HCT116 (cell line): ENCODE data around the gene NFASC. TPM values are rescaled to one million over a fixed set of nuclear protein-coding genes. Genes with fewer than 3 reads are reported as not detected.

Experiments
- ATAC-seq: fragments of 200-7000 bp; cut with Tn5 transposase; 2 replicates; pipeline ENCODE4 v1.9.1; 2020; ENCODE audit warnings: mild to moderate bottlenecking, moderate library complexity
- BruUV-seq: library from RNA; stranded (reverse); fragments of 400-500 nt; replicated peaks from 2 replicates; lab custom pipeline; 2021; lab: Mats Ljungman, UMichigan
- CTCF ChIA-PET: fragments of 300-600 bp; sonication (Branson Sonifier 250); formaldehyde crosslinking; loops from one replicate; lab custom pipeline; 2021; ENCODE audit warnings: antibody characterized with exemption; lab: Charles Lee
- POLR2A ChIA-PET: fragments of 300-600, 350-600 bp; sonication (Branson Sonifier 250); formaldehyde crosslinking; loops from one replicate; lab custom pipeline; 2021; ENCODE audit warnings: antibody characterized with exemption; lab: Charles Lee
- RAD21 ChIA-PET, 2 experiments: fragments of 300-600 bp; sonication (Branson Sonifier 250); formaldehyde crosslinking; loops; one replicate each; lab custom pipeline; 2023; ENCODE audit warnings: low total read pairs in 2 of 2; ENCODE audit not compliant: uncharacterized antibody in 2 of 2, unreplicated experiment in 2 of 2, low non-redundant PET in 1 of 2; lab: Charles Lee
- DNase-seq: peaks from one replicate; pipeline ENCODE4 v3.0.0-alpha.2; 2010; ENCODE audit warnings: low read depth, low spot score
- H2AFZ ChIP-seq: fragments of 200-600 bp; shearing (Covaris generic), sonication (generic); 2 replicates; pipeline ENCODE4 v1.6.1; 2017; ENCODE audit warnings: low read depth, mixed run types, mixed read lengths, antibody characterized with exemption, low read length; ENCODE audit not compliant: poor library complexity, severe bottlenecking
- H3K27ac ChIP-seq: 2 replicates; pipeline ENCODE4 v1.5.1; 2012; ENCODE audit warnings: low read depth, low read length
- H3K27me3 ChIP-seq: fragments of 200-600 bp; sonication (generic); 2 replicates; pipeline ENCODE4 v1.6.1; 2016; ENCODE audit warnings: mixed run types, low read length, mixed read lengths; ENCODE audit not compliant: insufficient read depth
- H3K36me3 ChIP-seq, 2 experiments: fragments of 200-500 bp in 1 of 2; fragments of 200-600 bp in 1 of 2; sonication (Bioruptor generic) in 1 of 2; sonication (generic) in 1 of 2; 2 replicates each; pipeline versions ENCODE4 v1.5.1 to v1.6.1; 2014 to 2016; ENCODE audit warnings: low read length in 2 of 2, inconsistent platforms in 1 of 2, mixed read lengths in 1 of 2, mixed run types in 1 of 2; ENCODE audit not compliant: insufficient read depth in 2 of 2, control insufficient read depth in 1 of 2
- H3K4me1 ChIP-seq, 2 experiments: fragments of 200-600 bp in 1 of 2; sonication (generic) in 1 of 2; 2 replicates each; pipeline versions ENCODE4 v1.5.1 to v1.6.1; 2012 to 2017; ENCODE audit warnings: low read length in 2 of 2, inconsistent platforms in 1 of 2, mild to moderate bottlenecking in 1 of 2, mixed read lengths in 1 of 2, mixed run types in 1 of 2, moderate library complexity in 1 of 2; ENCODE audit not compliant: insufficient read depth in 2 of 2, control insufficient read depth in 1 of 2
- H3K4me2 ChIP-seq: fragments of 200-600 bp; sonication (generic); 2 replicates; pipeline ENCODE4 v1.6.1; 2017; ENCODE audit warnings: mixed run types, low read length, mixed read lengths
- H3K4me3 ChIP-seq, 2 experiments: fragments of 200-600 bp in 1 of 2; sonication (generic) in 1 of 2; replicated peaks in 1 of 2; 2 replicates each; pipeline ENCODE4 v1.5.1; 2011 to 2016; ENCODE audit warnings: low read length in 2 of 2, control low read depth in 1 of 2, low read depth in 1 of 2, mild to moderate bottlenecking in 1 of 2, mixed read lengths in 1 of 2, mixed run types in 1 of 2
- H3K79me2 ChIP-seq: fragments of 200-600 bp; sonication (generic); 2 replicates; pipeline ENCODE4 v1.6.1; 2017; ENCODE audit warnings: mild to moderate bottlenecking, mixed run types, low read length, moderate library complexity, mixed read lengths; ENCODE audit not compliant: insufficient read depth
- H3K9ac ChIP-seq: fragments of 200-600 bp; sonication (generic); 2 replicates; pipeline ENCODE4 v1.6.1; 2016; ENCODE audit warnings: low read length, mixed read lengths
- H3K9me2 ChIP-seq: fragments of 200-600 bp; sonication (generic), shearing (Covaris generic); 2 replicates; pipeline ENCODE4 v1.6.1; 2017; ENCODE audit warnings: mixed run types, mild to moderate bottlenecking, moderate library complexity; ENCODE audit not compliant: insufficient read depth
- H3K9me3 ChIP-seq, 2 experiments: fragments of 200-500 bp in 1 of 2; fragments of 200-600 bp in 1 of 2; sonication (Bioruptor generic) in 1 of 2; sonication (generic) in 1 of 2; 2 replicates each; pipeline ENCODE4 v1.6.1; 2014 to 2017; ENCODE audit warnings: low read length in 2 of 2, mixed read lengths in 2 of 2, inconsistent platforms in 1 of 2, low read depth in 1 of 2, mild to moderate bottlenecking in 1 of 2, mixed run types in 1 of 2, moderate library complexity in 1 of 2; ENCODE audit not compliant: control insufficient read depth in 1 of 2, insufficient read depth in 1 of 2
- H4K20me1 ChIP-seq: fragments of 200-600 bp; sonication (generic), shearing (Covaris generic); 2 replicates; pipeline ENCODE4 v1.6.1; 2017; ENCODE audit warnings: mixed run types, mild to moderate bottlenecking, moderate library complexity; ENCODE audit not compliant: insufficient read depth
- ATF3 ChIP-seq: IDR thresholded peaks from 2 replicates; pipeline ENCODE4 v1.6.1; 2012
- CBX3 ChIP-seq: IDR thresholded peaks from 2 replicates; pipeline ENCODE4 v1.6.1; 2012; ENCODE audit warnings: low read depth
- CEBPB ChIP-seq: IDR thresholded peaks from 2 replicates; pipeline ENCODE4 v1.6.1; 2012; ENCODE audit warnings: low read depth
- EGR1 ChIP-seq: IDR thresholded peaks from 2 replicates; pipeline ENCODE4 v1.6.1; 2012; ENCODE audit warnings: low read depth
- ELF1 ChIP-seq: IDR thresholded peaks from 2 replicates; pipeline ENCODE4 v1.6.1; 2012; ENCODE audit warnings: low read depth, borderline replicate concordance
- EZH2phosphoT487 ChIP-seq: fragments of 200-600 bp; IDR thresholded peaks from 2 replicates; pipeline ENCODE4 v1.6.1; 2018; ENCODE audit warnings: antibody characterized with exemption, borderline replicate concordance
- FOSL1 ChIP-seq: IDR thresholded peaks from 2 replicates; pipeline ENCODE4 v1.6.1; 2012; ENCODE audit warnings: low read depth
- JUND ChIP-seq: IDR thresholded peaks from 2 replicates; pipeline ENCODE4 v1.6.1; 2012
- MAX ChIP-seq: IDR thresholded peaks from 2 replicates; pipeline ENCODE4 v1.6.1; 2012
- POLR2A ChIP-seq: IDR thresholded peaks from 2 replicates; pipeline ENCODE4 v1.7.0; 2011; ENCODE audit warnings: borderline replicate concordance; ENCODE audit not compliant: insufficient read depth, insufficient read length; ENCODE audit errors: extremely low read depth
- RAD21 ChIP-seq: IDR thresholded peaks from 2 replicates; pipeline ENCODE4 v1.6.1; 2012; ENCODE audit warnings: low read depth, mild to moderate bottlenecking
- REST ChIP-seq: IDR thresholded peaks from 2 replicates; pipeline ENCODE4 v1.6.1; 2012; ENCODE audit warnings: low read depth
- SIN3A ChIP-seq: IDR thresholded peaks from 2 replicates; pipeline ENCODE4 v1.6.1; 2012; ENCODE audit warnings: low read depth
- SP1 ChIP-seq: IDR thresholded peaks from 2 replicates; pipeline ENCODE4 v1.6.1; 2012; ENCODE audit warnings: low read depth
- SRF ChIP-seq: IDR thresholded peaks from 2 replicates; pipeline ENCODE4 v1.6.1; 2012; ENCODE audit warnings: low read depth
- TCF7L2 ChIP-seq: IDR thresholded peaks from 2 replicates; pipeline ENCODE4 v1.7.0; 2011; ENCODE audit warnings: borderline replicate concordance, inconsistent platforms; ENCODE audit not compliant: insufficient read depth, insufficient read length; ENCODE audit errors: extremely low read depth
- YY1 ChIP-seq: IDR thresholded peaks from 2 replicates; pipeline ENCODE4 v1.6.1; 2011; ENCODE audit warnings: low read length, low read depth, moderate library complexity, mild to moderate bottlenecking; ENCODE audit not compliant: insufficient replicate concordance; ENCODE audit errors: extremely low read depth
- ZFX ChIP-seq: fragments of 450-650 bp; IDR thresholded peaks from 2 replicates; pipeline ENCODE4 v1.6.1; 2017
- ZNF274 ChIP-seq: fragments of 200-500 bp; sonication (Bioruptor generic); IDR thresholded peaks from 2 replicates; pipeline ENCODE4 v1.6.1; 2014; ENCODE audit warnings: mild to moderate bottlenecking, low read depth, low read length, inconsistent platforms
- intact Hi-C: fragments of 100-400 bp; cut with micrococcal nuclease; formaldehyde crosslinking; loops from 2 replicates; pipeline ENCODE4 v1.10.0; 2022
- total RNA-seq: library from RNA; stranded (reverse); gene quantifications from one replicate; pipeline ENCODE4 v1.2.1, GENCODE V29; 2021; ENCODE audit not compliant: unreplicated experiment

The NFASC gene
- total RNA-seq, 1 experiment from 2014 or later: 0.57 TPM

GRCh38 chr1:204976646-204977045, 106.0 kb downstream of the NFASC start (continued):
- TF ChIP-seq SIN3A: no peak
- no peak for TF ChIP-seq FOSL1
- no peak for TF ChIP-seq RAD21
- no peak for TF ChIP-seq TCF7L2
- TF ChIP-seq YY1: no peak
- no peak for TF ChIP-seq CEBPB
- TF ChIP-seq POLR2A: no peak

- RAD21 ChIA-PET: interaction anchor here in 1 of 2 experiments (1.1 kb wide), 1 partner anchor 279 kb away, joined by 3 read pairs; no protein-coding TSS in a partner anchor
- H3K36me3 ChIP-seq: no peaks in the 10 kb centered on the region
- BruUV-seq: no TSS peak
- intact Hi-C loops: no loop called here
- no peak for ATAC-seq
- H3K79me2 ChIP-seq: no peaks in the 10 kb centered on the region
- CTCF ChIA-PET: interaction anchor here (1.1 to 3.8 kb wide), 4 partner anchors 12 to 279 kb away, joined by 3 to 30 read pairs (median 12); no protein-coding TSS in a partner anchor
- no peaks in the 10 kb centered on the region for H3K9me3 ChIP-seq
- TF ChIP-seq ZFX (no peak), ELF1 (no peak), RAD21 (no peak), ZNF274 (no peak), FOSL1 (no peak), JUND (no peak), CEBPB (no peak), ATF3 (no peak), TCF7L2 (no peak), EZH2phosphoT487 (no peak), MAX (no peak), REST (no peak), SRF (no peak), YY1 (no peak), SIN3A (no peak), SP1 (no peak), CBX3 (no peak), EGR1 (no peak)
- H3K9ac ChIP-seq: no peak overlapping the region
- no peak overlapping the region for H3K4me2 ChIP-seq
- H3K4me3 ChIP-seq: no peak overlapping the region
- no peak overlapping the region for H2AFZ ChIP-seq
- DNase-seq: no peak
- H3K27ac ChIP-seq: no peak overlapping the region
- H3K27me3 ChIP-seq: peaks cover 10% of the 10 kb centered on the region; the same call in 1 of the 2 replicates
- H3K9me2 ChIP-seq: no peaks in the 10 kb centered on the region
- peaks cover 2 to 4% of the 10 kb centered on the region in 2 experiments; a peak in 3 of 4 replicates for H3K4me1 ChIP-seq
- H4K20me1 ChIP-seq: no peaks in the 10 kb centered on the region
- POLR2A ChIA-PET: no interaction called here
These were observed 106.7 kb downstream of the NFASC start for GRCh38 chr1:204977318-204977717.
